Activated CD4-positive, alpha-beta memory T cell treated with anti-CD3 and anti-CD28 coated beads for 36 hours (primary cell): ENCODE data around the gene IP6K3. TPM values are rescaled to one million over a fixed set of nuclear protein-coding genes. Genes with fewer than 3 reads are reported as not detected.

Experiments used
- CTCF ChIA-PET: fragments of 350-600 bp; sonication (Branson Sonifier 250); formaldehyde crosslinking; loops from one replicate; lab custom pipeline; 2021; ENCODE audit warnings: antibody characterized with exemption, inconsistent platforms; lab: Charles Lee
- POLR2A ChIA-PET: fragments of 350-600 bp; sonication (Branson Sonifier 250); formaldehyde crosslinking; loops from one replicate; lab custom pipeline; 2021; ENCODE audit warnings: antibody characterized with exemption; lab: Charles Lee
- DNase-seq: peaks from one replicate; pipeline ENCODE4 v3.0.0-alpha.2; 2020
- H3K27ac Mint-ChIP-seq: one replicate; pipeline ENCODE4 v1.8.0; 2021; ENCODE audit warnings: mixed read lengths
- H3K27me3 Mint-ChIP-seq: one replicate; pipeline ENCODE4 v1.8.0; 2021; ENCODE audit warnings: mixed read lengths
- H3K36me3 Mint-ChIP-seq: one replicate; pipeline ENCODE4 v1.8.0; 2021; ENCODE audit warnings: mixed read lengths
- H3K4me1 Mint-ChIP-seq: one replicate; pipeline ENCODE4 v1.8.0; 2021; ENCODE audit warnings: low read depth, mixed read lengths
- H3K4me3 Mint-ChIP-seq: one replicate; pipeline ENCODE4 v1.8.0; 2021; ENCODE audit warnings: mild to moderate bottlenecking, mixed read lengths
- H3K9me3 Mint-ChIP-seq: one replicate; pipeline ENCODE4 v1.8.0; 2021; ENCODE audit warnings: mixed read lengths
- intact Hi-C: fragments of 100-400 bp; cut with micrococcal nuclease; formaldehyde crosslinking; loops from one replicate; pipeline ENCODE4 v1.15.1; 2023
- total RNA-seq, 2 experiments: library from RNA; stranded (reverse); gene quantifications; one replicate each; pipeline ENCODE4 v1.2.3, GENCODE V29; 2021

IP6K3 gene
- total RNA-seq, 2 experiments from 2014 or later: not detected

- Mint-ChIP-seq H3K9me3 (no peaks in the 10 kb centered on the region), H3K36me3 (no peaks in the 10 kb centered on the region), H3K4me1 (no peaks in the 10 kb centered on the region), H3K27ac (no peak overlapping the region), H3K27me3 (peaks cover 2% of the 10 kb centered on the region), H3K4me3 (no peak overlapping the region)
- ChIA-PET POLR2A (no interaction called here), CTCF (interaction anchor here (0.7 to 9.0 kb wide), 12 partner anchors 11 to 396 kb away, joined by 3 to 254 read pairs (median 4); partner anchors contain the start of gene UQCC2)
- intact Hi-C loops: no loop called here
- no peak for DNase-seq
Measured at GRCh38 chr6:33766921-33767907, 20.5 kb upstream of the IP6K3 start.

- Mint-ChIP-seq H3K27me3 (peaks cover 2% of the 10 kb centered on the region), H3K4me1 (no peaks in the 10 kb centered on the region), H3K9me3 (no peaks in the 10 kb centered on the region), H3K36me3 (no peaks in the 10 kb centered on the region), H3K4me3 (no peak overlapping the region), H3K27ac (no peak overlapping the region)
- CTCF ChIA-PET: interaction anchor here (9.0 kb wide), 1 partner anchor 262 kb away, joined by 254 read pairs; no protein-coding TSS in a partner anchor
- no peak for DNase-seq
- intact Hi-C loops: no loop called here
- POLR2A ChIA-PET: no interaction called here
Measured at GRCh38 chr6:33765368-33765767, 18.7 kb upstream of the IP6K3 start.

- peaks cover 2% of the 10 kb centered on the region for H3K27me3 Mint-ChIP-seq
- H3K4me1 Mint-ChIP-seq: no peaks in the 10 kb centered on the region
- H3K27ac Mint-ChIP-seq: no peak overlapping the region
- H3K4me3 Mint-ChIP-seq: no peak overlapping the region
- ChIA-PET POLR2A (no interaction called here), CTCF (interaction anchor here (1.1 to 1.2 kb wide), 3 partner anchors 18 to 264 kb away, joined by 3 to 7 read pairs (median 3); no protein-coding TSS in a partner anchor)
- no peaks in the 10 kb centered on the region for H3K36me3 Mint-ChIP-seq
- intact Hi-C loops: no loop called here
- H3K9me3 Mint-ChIP-seq: no peaks in the 10 kb centered on the region
- no peak for DNase-seq
Measured at GRCh38 chr6:33764036-33764435, 17.3 kb upstream of the IP6K3 start.

- no peaks in the 10 kb centered on the region for H3K4me1 Mint-ChIP-seq
- intact Hi-C loops: no loop called here
- POLR2A ChIA-PET: no interaction called here
- DNase-seq: no peak
- CTCF ChIA-PET: interaction anchor here (1.1 to 1.2 kb wide), 3 partner anchors 18 to 264 kb away, joined by 3 to 7 read pairs (median 3); no protein-coding TSS in a partner anchor
- H3K9me3 Mint-ChIP-seq: no peaks in the 10 kb centered on the region
- no peak overlapping the region for H3K27ac Mint-ChIP-seq
- H3K36me3 Mint-ChIP-seq: no peaks in the 10 kb centered on the region
- H3K4me3 Mint-ChIP-seq: no peak overlapping the region
- H3K27me3 Mint-ChIP-seq: peaks cover 2% of the 10 kb centered on the region
Measured at GRCh38 chr6:33763483-33763882, 16.8 kb upstream of the IP6K3 start.

GRCh38 chr6:33762713-33763112 is 16.0 kb upstream of the IP6K3 start:
- ChIA-PET POLR2A (no interaction called here), CTCF (interaction anchor here (0.9 to 2.6 kb wide), 5 partner anchors 9 to 265 kb away, joined by 3 to 18 read pairs (median 4); partner anchors contain the start of gene UQCC2)
- Mint-ChIP-seq H3K4me1 (no peaks in the 10 kb centered on the region), H3K9me3 (no peaks in the 10 kb centered on the region), H3K36me3 (no peaks in the 10 kb centered on the region), H3K4me3 (no peak overlapping the region), H3K27ac (no peak overlapping the region), H3K27me3 (peaks cover 2% of the 10 kb centered on the region)
- intact Hi-C loops: loop anchor here (1.0 kb wide), 1 partner anchor 177 kb away; no protein-coding TSS in a partner anchor
- DNase-seq: no peak

- H3K36me3 Mint-ChIP-seq: no peaks in the 10 kb centered on the region
- no peak overlapping the region for H3K4me3 Mint-ChIP-seq
- peak; percentile 69 for DNase-seq
- H3K27ac Mint-ChIP-seq: no peak overlapping the region
- intact Hi-C loops: loop anchor here (1.0 kb wide), 1 partner anchor 177 kb away; no protein-coding TSS in a partner anchor
- H3K27me3 Mint-ChIP-seq: peaks cover 2% of the 10 kb centered on the region
- H3K4me1 Mint-ChIP-seq: no peaks in the 10 kb centered on the region
- ChIA-PET CTCF (interaction anchor here (0.7 to 2.6 kb wide), 8 partner anchors 10 to 266 kb away, joined by 3 to 18 read pairs (median 4); partner anchors contain the start of gene UQCC2), POLR2A (no interaction called here)
- H3K9me3 Mint-ChIP-seq: no peaks in the 10 kb centered on the region
Measured at GRCh38 chr6:33761922-33762629, 15.4 kb upstream of the IP6K3 start.

- no peaks in the 10 kb centered on the region for H3K4me1 Mint-ChIP-seq
- peaks cover 2% of the 10 kb centered on the region for H3K27me3 Mint-ChIP-seq
- ChIA-PET CTCF (interaction anchor here (0.7 to 2.6 kb wide), 8 partner anchors 8 to 266 kb away, joined by 3 to 18 read pairs (median 4); partner anchors contain the start of gene UQCC2), POLR2A (no interaction called here)
- no peak for DNase-seq
- no peaks in the 10 kb centered on the region for H3K36me3 Mint-ChIP-seq
- intact Hi-C loops: no loop called here
- H3K27ac Mint-ChIP-seq: no peak overlapping the region
- H3K4me3 Mint-ChIP-seq: no peak overlapping the region
- H3K9me3 Mint-ChIP-seq: no peaks in the 10 kb centered on the region
Measured at GRCh38 chr6:33761581-33761921, 14.8 kb upstream of the IP6K3 start.

GRCh38 chr6:33759887-33760629 is 13.4 kb upstream of the IP6K3 start:
- no peaks in the 10 kb centered on the region for H3K4me1 Mint-ChIP-seq
- CTCF ChIA-PET: interaction anchor here (0.6 to 3.2 kb wide), 7 partner anchors 8 to 294 kb away, joined by 3 to 15 read pairs (median 3); no protein-coding TSS in a partner anchor
- H3K9me3 Mint-ChIP-seq: no peaks in the 10 kb centered on the region
- no peak overlapping the region for H3K27ac Mint-ChIP-seq
- intact Hi-C loops: no loop called here
- no peak for DNase-seq
- POLR2A ChIA-PET: no interaction called here
- H3K4me3 Mint-ChIP-seq: no peak overlapping the region
- H3K36me3 Mint-ChIP-seq: no peaks in the 10 kb centered on the region
- H3K27me3 Mint-ChIP-seq: peaks cover 2% of the 10 kb centered on the region

GRCh38 chr6:33758815-33759216 is 12.1 kb upstream of the IP6K3 start:
- intact Hi-C loops: no loop called here
- no peaks in the 10 kb centered on the region for H3K36me3 Mint-ChIP-seq
- DNase-seq: no peak
- no peaks in the 10 kb centered on the region for H3K9me3 Mint-ChIP-seq
- no peaks in the 10 kb centered on the region for H3K27me3 Mint-ChIP-seq
- H3K4me3 Mint-ChIP-seq: no peak overlapping the region
- ChIA-PET CTCF (interaction anchor here (1.2 to 3.2 kb wide), 2 partner anchors 13 kb away, joined by 3 to 15 read pairs; no protein-coding TSS in a partner anchor), POLR2A (no interaction called here)
- H3K4me1 Mint-ChIP-seq: no peaks in the 10 kb centered on the region
- no peak overlapping the region for H3K27ac Mint-ChIP-seq

- no peaks in the 10 kb centered on the region for H3K27me3 Mint-ChIP-seq
- DNase-seq: no peak
- H3K4me1 Mint-ChIP-seq: no peaks in the 10 kb centered on the region
- ChIA-PET POLR2A (no interaction called here), CTCF (interaction anchor here (3.2 kb wide), 1 partner anchor 14 kb away, joined by 15 read pairs; no protein-coding TSS in a partner anchor)
- H3K36me3 Mint-ChIP-seq: no peaks in the 10 kb centered on the region
- H3K4me3 Mint-ChIP-seq: no peak overlapping the region
- intact Hi-C loops: no loop called here
- no peaks in the 10 kb centered on the region for H3K9me3 Mint-ChIP-seq
- no peak overlapping the region for H3K27ac Mint-ChIP-seq
Measured at GRCh38 chr6:33757906-33758305, 11.2 kb upstream of the IP6K3 start.

- Mint-ChIP-seq H3K27me3 (no peaks in the 10 kb centered on the region), H3K9me3 (no peaks in the 10 kb centered on the region), H3K4me3 (no peak overlapping the region), H3K36me3 (no peaks in the 10 kb centered on the region), H3K27ac (no peak overlapping the region), H3K4me1 (no peaks in the 10 kb centered on the region)
- intact Hi-C loops: no loop called here
- DNase-seq: no peak
- CTCF ChIA-PET: interaction anchor here (3.2 kb wide), 1 partner anchor 14 kb away, joined by 15 read pairs; no protein-coding TSS in a partner anchor
- POLR2A ChIA-PET: no interaction called here
Measured at GRCh38 chr6:33757113-33757512, 10.4 kb upstream of the IP6K3 start.
